Suprapubic skin (tissue), 4 donors: ENCODE data around the gene PLA2G2F. TPM values are rescaled to one million over a fixed set of nuclear protein-coding genes. Genes with fewer than 3 reads are reported as not detected.

Source experiments
- DNase-seq, 2 donors: peaks; one replicate each; pipeline ENCODE4 v3.0.0-alpha.2; 2019; ENCODE audit warnings: low spot score in 2 of 2
- H3K27ac ChIP-seq: fragments of 200-600 bp; sonication (generic); one replicate; pipeline ENCODE4 v1.5.1; 2019
- H3K27me3 ChIP-seq: fragments of 200-600 bp; sonication (generic); one replicate; pipeline ENCODE4 v1.5.1; 2019
- H3K36me3 ChIP-seq: fragments of 200-600 bp; sonication (generic); one replicate; pipeline ENCODE4 v1.5.1; 2019
- H3K4me1 ChIP-seq: fragments of 200-600 bp; sonication (generic); one replicate; pipeline ENCODE4 v1.5.1; 2019
- H3K4me3 ChIP-seq: fragments of 200-600 bp; sonication (generic); one replicate; pipeline ENCODE4 v1.5.1; 2019; ENCODE audit warnings: mild to moderate bottlenecking
- H3K9me3 ChIP-seq: fragments of 200-600 bp; sonication (generic); one replicate; pipeline ENCODE4 v1.5.1; 2019
- CTCF ChIP-seq, 2 donors: fragments of 200-600 bp in 1 of 2; fragments of 450-650 bp in 1 of 2; sonication (generic) in 1 of 2; IDR thresholded peaks; one replicate each; pipeline ENCODE4 v1.5.1; 2016 to 2019; ENCODE audit warnings: antibody characterized with exemption in 2 of 2, mild to moderate bottlenecking in 1 of 2, moderate library complexity in 1 of 2
- EP300 ChIP-seq: sonication (generic); formaldehyde crosslinking; IDR thresholded peaks from one replicate; pipeline ENCODE4 v1.6.1; 2017; ENCODE audit warnings: antibody characterized with exemption
- POLR2A ChIP-seq, 2 donors: fragments of 450-650 bp; IDR thresholded peaks; one replicate each; pipeline ENCODE4 v1.6.1; 2017; ENCODE audit warnings: antibody characterized with exemption in 2 of 2, mild to moderate bottlenecking in 2 of 2, moderate library complexity in 2 of 2
- POLR2AphosphoS5 ChIP-seq, 3 donors: sonication (generic); formaldehyde crosslinking; IDR thresholded peaks; one replicate each; pipeline ENCODE4 v1.6.1; 2017; ENCODE audit warnings: antibody characterized with exemption in 3 of 3
- WGBS: methylation state at CpG from one replicate; pipeline ENCODE4 v1.1.5; 2018; 5-methylcytosine and 5-hydroxymethylcytosine counted together
- total RNA-seq, 4 donors: library from RNA; depleted of rRNA; stranded (reverse); fragments of >200 nt; gene quantifications; one replicate each; pipeline ENCODE4 v1.1.0, GENCODE V29; 2016

PLA2G2F gene
- total RNA-seq, 4 donors from 2014 or later, result 11.9 to 33.8 (median 16.7) TPM

- Histone ChIP-seq H3K4me1 (peaks cover 21% of the 10 kb centered on the region), H3K27me3 (no peaks in the 10 kb centered on the region), H3K27ac (no peak overlapping the region), H3K36me3 (no peaks in the 10 kb centered on the region), H3K9me3 (peaks cover 5% of the 10 kb centered on the region), H3K4me3 (no peak overlapping the region)
- WGBS, result 83% methylated on average over 15 of the region's 18 CpGs
- DNase-seq, result peak; percentile 63 to 67
- TF ChIP-seq POLR2AphosphoS5 (IDR thresholded peaks at IDR 0.05), result no peak
- TF ChIP-seq POLR2A (IDR thresholded peaks at IDR 0.05), result no peak
- no peak for TF ChIP-seq EP300
- TF ChIP-seq CTCF (IDR thresholded peaks at IDR 0.05), result no peak
Observed at GRCh38 chr1:20154301-20154831, 15.2 kb downstream of the PLA2G2F start.

- no peak for DNase-seq
- Histone ChIP-seq H3K4me1 (peaks cover 3% of the 10 kb centered on the region), H3K27ac (no peak overlapping the region), H3K9me3 (peaks cover 28% of the 10 kb centered on the region), H3K36me3 (no peaks in the 10 kb centered on the region), H3K4me3 (no peak overlapping the region), H3K27me3 (no peaks in the 10 kb centered on the region)
- TF ChIP-seq EP300 (no peak), CTCF (IDR thresholded peaks at IDR 0.05) (no peak), POLR2AphosphoS5 (IDR thresholded peaks at IDR 0.05) (no peak), POLR2A (IDR thresholded peaks at IDR 0.05) (no peak)
- WGBS, result 72% methylated on average over 7 of the region's 7 CpGs
Observed at GRCh38 chr1:20158358-20159070, 19.4 kb downstream of the PLA2G2F start.

- Histone ChIP-seq H3K4me1 (peaks cover 4% of the 10 kb centered on the region), H3K9me3 (peaks cover 28% of the 10 kb centered on the region), H3K27me3 (no peaks in the 10 kb centered on the region), H3K36me3 (no peaks in the 10 kb centered on the region), H3K27ac (no peak overlapping the region), H3K4me3 (no peak overlapping the region)
- no peak for DNase-seq
- WGBS, result 83% methylated on average over 1 of the region's 1 CpG
- TF ChIP-seq POLR2AphosphoS5 (IDR thresholded peaks at IDR 0.05) (no peak), POLR2A (IDR thresholded peaks at IDR 0.05) (no peak), EP300 (no peak), CTCF (IDR thresholded peaks at IDR 0.05) (no peak)
Observed at GRCh38 chr1:20160034-20160433, 20.9 kb downstream of the PLA2G2F start.

- no peak for TF ChIP-seq CTCF (IDR thresholded peaks at IDR 0.05)
- TF ChIP-seq EP300, result no peak
- TF ChIP-seq POLR2A (IDR thresholded peaks at IDR 0.05), result no peak
- TF ChIP-seq POLR2AphosphoS5 (IDR thresholded peaks at IDR 0.05), result no peak
- Histone ChIP-seq H3K27me3 (peaks cover 2% of the 10 kb centered on the region), H3K9me3 (peaks cover 21% of the 10 kb centered on the region), H3K4me3 (no peak overlapping the region), H3K36me3 (no peaks in the 10 kb centered on the region), H3K27ac (no peak overlapping the region), H3K4me1 (peaks cover 16% of the 10 kb centered on the region)
- no peak for DNase-seq
- 66% methylated on average over 15 of the region's 15 CpGs for WGBS
Observed at GRCh38 chr1:20164694-20165202, 25.6 kb downstream of the PLA2G2F start.

GRCh38 chr1:20165522-20165951 is 26.4 kb downstream of the PLA2G2F start:
- 87% methylated on average over 16 of the region's 16 CpGs for WGBS
- no peaks in the 10 kb centered on the region for H3K36me3 ChIP-seq
- no peak overlapping the region for H3K4me3 ChIP-seq
- TF ChIP-seq EP300 (no peak), POLR2A (IDR thresholded peaks at IDR 0.05) (no peak), POLR2AphosphoS5 (IDR thresholded peaks at IDR 0.05) (no peak), CTCF (IDR thresholded peaks at IDR 0.05) (no peak)
- peaks cover 16% of the 10 kb centered on the region for H3K4me1 ChIP-seq
- no peak for DNase-seq
- no peak overlapping the region for H3K27ac ChIP-seq
- peaks cover 13% of the 10 kb centered on the region for H3K9me3 ChIP-seq
- H3K27me3 ChIP-seq, result peaks cover 2% of the 10 kb centered on the region
